ENCODE data around the gene TMEM181.

Gene TMEM181

GRCh38 chr6:158635427-158636073 is 75.7 kb downstream of the TMEM181 start:
- DNase-seq (ENCODE audit: low spot score), result no peak
- no peak for TF ChIP-seq CTCF (IDR thresholded peaks at IDR 0.05)
- no peak overlapping the region for H3K4me3 ChIP-seq
- no peak overlapping the region for H3K27ac ChIP-seq

- DNase-seq (ENCODE audit: low spot score), result no peak
- H3K4me3 ChIP-seq, result no peak overlapping the region
- TF ChIP-seq CTCF (IDR thresholded peaks at IDR 0.05), result no peak
- H3K27ac ChIP-seq, result no peak overlapping the region
Observed at GRCh38 chr6:158636778-158637177, 76.9 kb downstream of the TMEM181 start.

GRCh38 chr6:158638324-158638854 is 78.5 kb downstream of the TMEM181 start:
- no peak overlapping the region for H3K4me3 ChIP-seq
- no peak for DNase-seq (ENCODE audit: low spot score)
- TF ChIP-seq CTCF (IDR thresholded peaks at IDR 0.05), result no peak
- H3K27ac ChIP-seq, result peak overlapping the region in 1 of 2 donors; percentile 9

- peak overlapping the region in 1 of 2 donors; percentile 9 for H3K27ac ChIP-seq
- H3K4me3 ChIP-seq, result no peak overlapping the region
- no peak for DNase-seq (ENCODE audit: low spot score)
- TF ChIP-seq CTCF (IDR thresholded peaks at IDR 0.05), result no peak
Observed at GRCh38 chr6:158639056-158639455, 79.2 kb downstream of the TMEM181 start.

GRCh38 chr6:158640519-158640918 is 80.6 kb downstream of the TMEM181 start:
- DNase-seq (ENCODE audit: low spot score), result no peak
- TF ChIP-seq CTCF (IDR thresholded peaks at IDR 0.05), result no peak
- Histone ChIP-seq H3K4me3 (no peak overlapping the region), H3K27ac (no peak overlapping the region)

GRCh38 chr6:158642097-158642601 is 82.3 kb downstream of the TMEM181 start:
- Histone ChIP-seq H3K27ac (peak overlapping the region; percentile 23 to 35), H3K4me3 (peak overlapping the region; percentile 92)
- no peak for TF ChIP-seq CTCF (IDR thresholded peaks at IDR 0.05)
- DNase-seq (ENCODE audit: low spot score), result no peak

GRCh38 chr6:158643836-158644230 is 83.9 kb downstream of the TMEM181 start:
- TF ChIP-seq CTCF (IDR thresholded peaks at IDR 0.05), result no peak
- no peak for DNase-seq (ENCODE audit: low spot score)
- H3K4me3 ChIP-seq, result peak overlapping the region; percentile 92
- peak overlapping the region; percentile 95 to 99 for H3K27ac ChIP-seq

Data from coronary artery (tissue), 2 donors.